Lower leg skin (tissue), 4 donors: ENCODE data around the gene ZIC5. TPM values are rescaled to one million over a fixed set of nuclear protein-coding genes. Genes with fewer than 3 reads are reported as not detected.
"Not testable (repeated sequence)": the region's sequence is repeated elsewhere in the genome, so short reads cannot be mapped to it uniquely, and the experiment has no call there.

Experiments
- DNase-seq, 2 donors: peaks; one replicate each; pipeline ENCODE4 v3.0.0-alpha.2; 2019; ENCODE audit warnings: low spot score in 2 of 2
- H3K4me3 ChIP-seq: fragments of 200-600 bp; sonication (generic); 2 replicates; pipeline ENCODE4 v1.5.1; 2017; ENCODE audit warnings: mild to moderate bottlenecking, low read depth; ENCODE audit not compliant: poor library complexity, severe bottlenecking
- POLR2A ChIP-seq, 2 donors: fragments of 450-650 bp; IDR thresholded peaks; one replicate each; pipeline ENCODE4 v1.6.1; 2016 to 2017; ENCODE audit warnings: antibody characterized with exemption in 2 of 2, mild to moderate bottlenecking in 1 of 2, moderate library complexity in 1 of 2
- WGBS, 2 donors: methylation state at CpG; one replicate each; pipeline ENCODE4 v1.1.5; 2018; 5-methylcytosine and 5-hydroxymethylcytosine counted together
- intact Hi-C: fragments of 100-400 bp; cut with DNase I; formaldehyde crosslinking; loops from one replicate; pipeline ENCODE4 v1.15.0; 2023; ENCODE audit warnings: low total_unique reads
- total RNA-seq, 4 donors: library from RNA; depleted of rRNA; stranded (reverse); fragments of >200 nt; gene quantifications; one replicate each; pipeline ENCODE4 v1.1.0, GENCODE V29; 2016
- TF ChIP-seq, protein P1 (sequence below), 3 donors: fragments of 450-650 bp; IDR thresholded peaks; one replicate each; pipeline ENCODE4 v1.5.1; 2016; ENCODE audit warnings: antibody characterized with exemption in 3 of 3, mild to moderate bottlenecking in 3 of 3, moderate library complexity in 2 of 3

ZIC5 gene
- total RNA-seq, 4 donors from 2014 or later: not detected

- no peak for DNase-seq
- intact Hi-C loops: no loop called here
- no peak for TF ChIP-seq POLR2A (IDR thresholded peaks at IDR 0.05)
- TF ChIP-seq, protein P1, sequence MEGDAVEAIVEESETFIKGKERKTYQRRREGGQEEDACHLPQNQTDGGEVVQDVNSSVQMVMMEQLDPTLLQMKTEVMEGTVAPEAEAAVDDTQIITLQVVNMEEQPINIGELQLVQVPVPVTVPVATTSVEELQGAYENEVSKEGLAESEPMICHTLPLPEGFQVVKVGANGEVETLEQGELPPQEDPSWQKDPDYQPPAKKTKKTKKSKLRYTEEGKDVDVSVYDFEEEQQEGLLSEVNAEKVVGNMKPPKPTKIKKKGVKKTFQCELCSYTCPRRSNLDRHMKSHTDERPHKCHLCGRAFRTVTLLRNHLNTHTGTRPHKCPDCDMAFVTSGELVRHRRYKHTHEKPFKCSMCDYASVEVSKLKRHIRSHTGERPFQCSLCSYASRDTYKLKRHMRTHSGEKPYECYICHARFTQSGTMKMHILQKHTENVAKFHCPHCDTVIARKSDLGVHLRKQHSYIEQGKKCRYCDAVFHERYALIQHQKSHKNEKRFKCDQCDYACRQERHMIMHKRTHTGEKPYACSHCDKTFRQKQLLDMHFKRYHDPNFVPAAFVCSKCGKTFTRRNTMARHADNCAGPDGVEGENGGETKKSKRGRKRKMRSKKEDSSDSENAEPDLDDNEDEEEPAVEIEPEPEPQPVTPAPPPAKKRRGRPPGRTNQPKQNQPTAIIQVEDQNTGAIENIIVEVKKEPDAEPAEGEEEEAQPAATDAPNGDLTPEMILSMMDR (IDR thresholded peaks at IDR 0.05): no peak
- no peak overlapping the region for H3K4me3 ChIP-seq
- WGBS, 2 donors: 2 to 3% methylated on average over 56 to 57 of the region's 57 CpGs
These were observed 15.7 kb downstream of the ZIC5 start for GRCh38 chr13:99955747-99956472.

- intact Hi-C loops: no loop called here
- 46 to 50% methylated on average over 15 to 18 of the region's 21 CpGs for WGBS, 2 donors
- no peak overlapping the region for H3K4me3 ChIP-seq
- TF ChIP-seq POLR2A (IDR thresholded peaks at IDR 0.05): no peak
- TF ChIP-seq, protein P1 (IDR thresholded peaks at IDR 0.05): no peak
- no peak for DNase-seq
These were observed 16.3 kb downstream of the ZIC5 start for GRCh38 chr13:99955107-99955746.

DNA sequence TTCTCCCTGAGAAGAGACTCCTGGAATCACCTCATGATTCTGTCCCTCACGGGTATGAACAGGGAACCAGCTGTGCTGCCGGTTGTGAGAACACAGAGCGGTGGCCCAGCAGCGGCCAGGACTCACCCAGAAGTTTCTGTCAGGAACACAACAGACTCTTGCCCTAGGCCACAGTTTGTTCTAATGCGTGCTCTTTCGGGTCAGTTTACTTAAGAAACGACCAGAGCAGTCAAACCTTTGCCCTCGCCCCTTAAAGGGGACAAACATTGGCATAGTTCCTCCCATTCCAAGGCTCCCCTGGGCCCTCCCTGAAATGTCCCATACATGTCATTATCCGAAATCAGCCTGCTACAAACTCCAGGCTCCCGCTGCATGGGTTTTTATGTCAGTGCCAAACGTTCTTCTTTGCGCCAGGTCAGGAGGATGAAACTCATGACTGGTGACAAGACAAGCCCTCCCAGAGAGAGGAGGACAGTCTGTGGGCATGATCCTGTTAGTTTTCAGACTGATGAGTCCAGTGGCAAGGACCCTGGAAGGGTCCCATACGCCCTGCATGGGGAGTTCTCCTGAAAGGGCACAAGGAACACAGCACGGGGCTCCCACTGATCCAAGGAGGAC lies 18.3 kb downstream of the ZIC5 start:
- intact Hi-C loops: no loop called here
- no peak overlapping the region for H3K4me3 ChIP-seq
- 64% methylated on average over 14 of the region's 14 CpGs for WGBS, 2 donors
- no peak for TF ChIP-seq POLR2A (IDR thresholded peaks at IDR 0.05)
- TF ChIP-seq, protein P1 (IDR thresholded peaks at IDR 0.05): no peak
- no peak for DNase-seq

DNA sequence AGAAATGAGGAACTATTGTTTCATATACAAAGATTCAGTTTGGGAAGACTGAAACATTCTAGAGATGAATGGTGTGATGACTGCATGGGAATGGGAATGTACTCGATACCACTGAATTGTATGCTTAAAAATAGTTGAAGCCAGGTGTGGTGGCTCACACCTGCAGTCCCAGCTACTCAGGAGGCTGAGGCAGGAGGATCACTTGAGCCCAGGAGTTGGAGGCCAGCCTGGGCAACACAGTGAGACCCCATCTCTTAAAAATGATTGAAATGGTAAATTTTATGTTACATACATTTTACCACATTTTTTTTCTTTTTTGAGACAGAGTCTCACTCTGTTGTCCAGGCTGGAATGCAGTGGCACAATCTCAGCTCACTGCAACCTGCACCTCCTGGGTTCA lies 19.9 kb downstream of the ZIC5 start:
- DNase-seq, H3K4me3 ChIP-seq, intact Hi-C loops: not testable (repeated sequence)
- WGBS, 2 donors: 89 to 90% methylated on average over 1 of the region's 1 CpG

DNA sequence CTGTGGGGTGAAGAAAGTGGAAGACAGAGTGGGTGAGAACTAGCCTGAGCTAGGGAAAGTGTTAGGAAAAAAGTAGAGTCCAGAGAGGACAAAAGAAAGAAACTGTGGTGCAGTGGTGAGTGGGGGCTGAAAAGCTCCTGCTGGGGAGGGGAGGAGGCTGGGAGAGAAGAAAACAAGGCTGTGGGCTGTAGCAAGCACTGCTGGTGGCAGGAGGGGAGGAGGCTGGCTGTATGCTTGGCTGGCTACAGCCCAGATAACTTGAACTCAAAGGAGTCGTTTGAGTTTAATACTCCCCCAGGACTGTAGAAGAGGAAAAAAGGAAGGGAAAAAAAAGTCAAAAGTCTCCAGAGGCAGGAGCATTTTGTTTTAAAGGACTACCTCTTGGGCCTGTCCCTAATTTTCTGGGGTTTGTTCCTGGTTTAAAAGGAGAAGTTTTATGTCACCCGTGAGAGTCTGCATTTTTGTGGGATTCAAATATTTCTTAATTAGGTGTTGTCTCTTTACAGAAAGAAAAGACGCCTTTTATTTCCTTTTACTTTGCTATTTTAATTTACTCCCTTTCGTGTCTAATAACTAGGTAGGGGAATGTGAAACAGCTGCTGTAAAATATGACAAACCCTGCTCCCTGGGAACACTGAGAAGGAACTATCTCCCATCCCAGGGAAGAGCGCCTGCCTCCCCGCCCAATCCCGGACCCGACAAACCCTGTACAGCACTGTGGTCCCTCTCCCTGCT lies 21.7 kb downstream of the ZIC5 start:
- 48 to 50% methylated on average over 8 of the region's 8 CpGs for WGBS, 2 donors
- intact Hi-C loops: no loop called here

More for the DNA sequence above, 21.7 kb downstream of the ZIC5 start:
- DNase-seq: no peak
- TF ChIP-seq, protein P1 (IDR thresholded peaks at IDR 0.05): no peak
- TF ChIP-seq POLR2A (IDR thresholded peaks at IDR 0.05): no peak
- H3K4me3 ChIP-seq: no peak overlapping the region
